Body of pancreas (tissue), 4 donors: Measurements from ENCODE around the gene RAPGEF1. TPM values are rescaled to one million over a fixed set of nuclear protein-coding genes. Genes with fewer than 3 reads are reported as not detected.

Source experiments
- ATAC-seq: fragments of 150-250 bp; one replicate; pipeline ENCODE4 v1.9.1; 2016
- DNase-seq, 4 donors: peaks; one replicate each; pipeline ENCODE4 v3.0.0-alpha.2; 2019
- H3K27ac ChIP-seq, 4 donors: fragments of 200-600 bp; sonication (generic); 1 replicate in 3 of 4; 2 replicates in 1 of 4; pipeline versions ENCODE4 v1.5.1 to v1.6.1; 2016 to 2019; ENCODE audit warnings: mild to moderate bottlenecking in 1 of 4, mixed read lengths in 1 of 4, moderate library complexity in 1 of 4
- H3K27me3 ChIP-seq, 2 donors: fragments of 200-600 bp; sonication (generic); one replicate each; pipeline ENCODE4 v1.6.0; 2016; ENCODE audit warnings: mild to moderate bottlenecking in 1 of 2
- H3K36me3 ChIP-seq, 2 donors: fragments of 200-600 bp; sonication (generic); replicated peaks in 1 of 2; 2 replicates each; pipeline ENCODE4 v1.5.1; 2016; ENCODE audit warnings: low read depth in 2 of 2; ENCODE audit not compliant: insufficient read depth in 1 of 2
- H3K4me1 ChIP-seq: fragments of 200-600 bp; sonication (generic); one replicate; pipeline ENCODE4 v1.6.0; 2016
- H3K4me3 ChIP-seq, 2 donors: fragments of 200-600 bp; sonication (generic); 1 replicate in 1 of 2; 2 replicates in 1 of 2; pipeline ENCODE4 v1.5.1; 2016 to 2019
- H3K9me3 ChIP-seq, 3 donors: fragments of 200-600 bp; sonication (generic); 1 replicate in 2 of 3; 2 replicates in 1 of 3; pipeline ENCODE4 v1.5.1; 2016
- POLR2A ChIP-seq, 3 donors: fragments of 450-650 bp; IDR thresholded peaks; one replicate each; pipeline ENCODE4 v1.6.1; 2016; ENCODE audit warnings: antibody characterized with exemption in 3 of 3, mild to moderate bottlenecking in 2 of 3
- WGBS, 2 donors: methylation state at CpG; one replicate each; pipeline ENCODE4 v1.1.5; 2017; 5-methylcytosine and 5-hydroxymethylcytosine counted together
- intact Hi-C: fragments of 100-400 bp; cut with DNase I; formaldehyde crosslinking; loops from one replicate; pipeline ENCODE4 v1.15.1; 2023
- total RNA-seq, 2 donors: library from RNA; depleted of rRNA; stranded (reverse); fragments of >200 nt; gene quantifications; one replicate each; pipeline ENCODE4 v1.1.0, GENCODE V29; 2016
- TF ChIP-seq, protein P1 (sequence below), 7 experiments: fragments of 450-650 bp in 4 of 7; fragments of 200-600 bp in 3 of 7; sonication (generic) in 3 of 7; IDR thresholded peaks; one replicate each; pipeline ENCODE4 v1.5.1; 2016 to 2019; ENCODE audit warnings: antibody characterized with exemption in 7 of 7

Gene RAPGEF1
- total RNA-seq, 2 donors from 2014 or later = 30.1 to 70.5 TPM

DNA sequence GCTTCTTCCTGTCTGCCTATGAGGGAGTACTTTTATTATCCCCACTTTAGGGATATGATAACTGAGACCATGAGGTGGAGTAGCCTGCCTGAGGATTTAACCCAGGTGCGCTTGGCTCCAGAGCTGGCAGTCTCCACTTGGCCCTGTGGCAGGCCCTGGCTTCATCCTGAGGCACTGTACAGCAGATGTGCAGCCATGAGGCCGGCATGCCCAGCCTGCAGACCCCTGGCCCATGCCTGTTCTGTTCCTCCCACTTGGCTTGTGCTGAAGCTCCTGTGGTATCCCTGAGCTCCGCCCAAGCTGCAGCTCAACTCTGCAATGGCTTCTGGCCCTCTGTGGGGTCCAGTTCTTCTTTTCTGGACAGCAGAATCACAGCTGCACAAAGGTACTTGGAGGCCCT, 31.8 kb upstream of the RAPGEF1 start:
- no peak for DNase-seq
- Histone ChIP-seq H3K4me3 (no peak overlapping the region), H3K36me3 (no peaks in the 10 kb centered on the region), H3K27me3 (no peaks in the 10 kb centered on the region), H3K4me1 (no peaks in the 10 kb centered on the region), H3K27ac (no peak overlapping the region), H3K9me3 (no peaks in the 10 kb centered on the region)
- WGBS, 2 donors = 83% methylated on average over 3 of the region's 3 CpGs; no CpG with 5 or more reads in 1 of the 2 donors
- no peak for TF ChIP-seq POLR2A (IDR thresholded peaks at IDR 0.05)
- TF ChIP-seq, protein P1, sequence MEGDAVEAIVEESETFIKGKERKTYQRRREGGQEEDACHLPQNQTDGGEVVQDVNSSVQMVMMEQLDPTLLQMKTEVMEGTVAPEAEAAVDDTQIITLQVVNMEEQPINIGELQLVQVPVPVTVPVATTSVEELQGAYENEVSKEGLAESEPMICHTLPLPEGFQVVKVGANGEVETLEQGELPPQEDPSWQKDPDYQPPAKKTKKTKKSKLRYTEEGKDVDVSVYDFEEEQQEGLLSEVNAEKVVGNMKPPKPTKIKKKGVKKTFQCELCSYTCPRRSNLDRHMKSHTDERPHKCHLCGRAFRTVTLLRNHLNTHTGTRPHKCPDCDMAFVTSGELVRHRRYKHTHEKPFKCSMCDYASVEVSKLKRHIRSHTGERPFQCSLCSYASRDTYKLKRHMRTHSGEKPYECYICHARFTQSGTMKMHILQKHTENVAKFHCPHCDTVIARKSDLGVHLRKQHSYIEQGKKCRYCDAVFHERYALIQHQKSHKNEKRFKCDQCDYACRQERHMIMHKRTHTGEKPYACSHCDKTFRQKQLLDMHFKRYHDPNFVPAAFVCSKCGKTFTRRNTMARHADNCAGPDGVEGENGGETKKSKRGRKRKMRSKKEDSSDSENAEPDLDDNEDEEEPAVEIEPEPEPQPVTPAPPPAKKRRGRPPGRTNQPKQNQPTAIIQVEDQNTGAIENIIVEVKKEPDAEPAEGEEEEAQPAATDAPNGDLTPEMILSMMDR (IDR thresholded peaks at IDR 0.05) = no peak
- ATAC-seq = no peak
- intact Hi-C loops = no loop called here

DNA sequence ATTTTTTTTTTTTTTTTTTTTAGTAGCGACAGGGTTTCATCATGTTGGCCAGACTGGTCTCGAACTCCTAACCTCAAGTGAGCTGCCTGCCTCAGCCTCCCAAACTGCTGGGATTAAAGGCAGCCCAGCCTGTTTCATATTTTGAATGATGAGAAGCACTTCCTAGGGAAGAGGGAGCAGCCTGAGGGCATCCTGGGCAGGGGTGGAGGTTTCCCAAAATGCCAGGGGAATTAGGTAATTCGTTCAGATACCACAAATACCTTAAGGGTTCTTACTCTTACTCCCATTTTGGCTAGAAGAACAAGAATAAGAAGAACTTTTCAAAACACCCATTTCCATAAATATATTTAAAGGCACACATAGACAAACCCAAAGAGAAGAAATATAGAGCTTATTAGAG, 29.5 kb upstream of the RAPGEF1 start:
- 46 to 57% methylated on average over 3 of the region's 3 CpGs for WGBS, 2 donors
- no peak for TF ChIP-seq POLR2A (IDR thresholded peaks at IDR 0.05)
- TF ChIP-seq, protein P1 (IDR thresholded peaks at IDR 0.05) = no peak
- ATAC-seq = no peak
- Histone ChIP-seq H3K36me3 (no peaks in the 10 kb centered on the region), H3K4me3 (no peak overlapping the region), H3K27me3 (no peaks in the 10 kb centered on the region), H3K27ac (no peak overlapping the region), H3K9me3 (no peaks in the 10 kb centered on the region), H3K4me1 (no peaks in the 10 kb centered on the region)
- intact Hi-C loops = no loop called here
- no peak for DNase-seq

DNA sequence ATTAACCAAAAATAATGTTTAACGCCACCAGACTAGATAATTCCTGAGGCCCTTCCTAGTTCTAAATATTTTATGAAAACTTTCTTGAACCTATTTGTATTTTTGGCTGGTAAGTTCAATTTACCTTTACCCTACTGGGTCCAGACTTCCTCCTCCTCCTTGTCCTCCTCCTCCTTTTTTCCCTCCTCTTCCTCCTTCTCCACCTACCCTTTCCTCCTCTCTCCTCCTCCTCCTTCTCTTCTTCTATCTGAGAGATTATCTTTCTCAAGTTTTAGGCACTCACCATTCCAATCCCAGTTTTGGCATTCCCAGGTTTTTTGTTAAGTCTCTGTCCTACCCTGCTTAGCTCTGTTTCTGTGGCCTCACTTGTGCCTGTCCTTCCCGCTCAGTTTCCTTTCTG, 24.7 kb upstream of the RAPGEF1 start:
- Histone ChIP-seq H3K27me3 (no peaks in the 10 kb centered on the region), H3K36me3 (no peaks in the 10 kb centered on the region), H3K27ac (no peak overlapping the region), H3K9me3 (no peaks in the 10 kb centered on the region), H3K4me3 (no peak overlapping the region), H3K4me1 (peaks cover 7% of the 10 kb centered on the region)
- TF ChIP-seq, protein P1 (IDR thresholded peaks at IDR 0.05) = no peak
- TF ChIP-seq POLR2A (IDR thresholded peaks at IDR 0.05) = no peak
- ATAC-seq = no peak
- 75 to 76% methylated on average over 2 of the region's 2 CpGs for WGBS, 2 donors
- no peak for DNase-seq
- intact Hi-C loops = loop anchor here (5.0 kb wide), 2 partner anchors 488 to 503 kb away; no protein-coding TSS in a partner anchor

DNA sequence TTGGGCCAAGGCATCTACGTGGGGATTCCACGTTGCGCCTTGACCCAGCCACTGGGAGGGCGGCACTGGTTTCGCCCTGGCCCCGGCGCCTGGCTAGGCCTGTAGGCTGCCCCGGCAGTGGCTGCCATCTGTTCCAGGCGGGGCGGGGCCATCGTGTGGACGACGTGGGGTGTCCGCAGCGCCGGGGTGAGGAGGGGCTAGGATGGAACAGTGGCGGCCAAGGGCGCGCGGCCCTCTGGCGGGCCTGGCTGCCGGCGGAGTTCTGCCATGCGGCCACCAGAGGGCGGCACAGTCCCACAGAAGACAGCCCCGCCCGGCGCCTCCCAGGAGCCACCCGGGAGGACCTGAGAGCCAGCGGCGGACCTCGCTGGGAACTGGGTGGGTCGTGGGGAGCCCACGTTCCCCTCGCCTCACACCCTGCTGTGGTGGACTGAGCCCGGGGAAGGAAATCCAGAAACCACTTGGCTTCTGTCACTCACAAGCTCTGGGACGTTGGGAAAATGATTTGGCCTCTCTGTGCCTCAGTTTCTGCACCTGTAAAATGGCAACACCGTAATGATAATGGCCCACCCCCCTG, 22.6 kb upstream of the RAPGEF1 start:
- ATAC-seq (peak; percentile 93), DNase-seq (peak; percentile 75 to 86 (median 80))
- Histone ChIP-seq H3K4me1 (peaks cover 7% of the 10 kb centered on the region), H3K4me3 (no peak overlapping the region), H3K9me3 (no peaks in the 10 kb centered on the region), H3K27me3 (no peaks in the 10 kb centered on the region), H3K27ac (no peak overlapping the region), H3K36me3 (no peaks in the 10 kb centered on the region)
- 9 to 10% methylated on average over 12 to 38 of the region's 38 CpGs for WGBS, 2 donors
- TF ChIP-seq, protein P1 (IDR thresholded peaks at IDR 0.05) = peak; percentile 86 to 96 (median 93)
- TF ChIP-seq POLR2A (IDR thresholded peaks at IDR 0.05) = no peak
- intact Hi-C loops = loop anchor here (5.0 kb wide), 2 partner anchors 490 to 505 kb away; no protein-coding TSS in a partner anchor
